DMS153 treated with DMSO at 0.1 percent for 48 hours (cell line): ENCODE measurements around the gene CDH5.

Source experiments
- DNase-seq: peaks from one replicate; lab custom pipeline; 2025; ENCODE audit not compliant: unreplicated experiment; lab: John Stamatoyannopoulos, UW

CDH5 gene

DNA sequence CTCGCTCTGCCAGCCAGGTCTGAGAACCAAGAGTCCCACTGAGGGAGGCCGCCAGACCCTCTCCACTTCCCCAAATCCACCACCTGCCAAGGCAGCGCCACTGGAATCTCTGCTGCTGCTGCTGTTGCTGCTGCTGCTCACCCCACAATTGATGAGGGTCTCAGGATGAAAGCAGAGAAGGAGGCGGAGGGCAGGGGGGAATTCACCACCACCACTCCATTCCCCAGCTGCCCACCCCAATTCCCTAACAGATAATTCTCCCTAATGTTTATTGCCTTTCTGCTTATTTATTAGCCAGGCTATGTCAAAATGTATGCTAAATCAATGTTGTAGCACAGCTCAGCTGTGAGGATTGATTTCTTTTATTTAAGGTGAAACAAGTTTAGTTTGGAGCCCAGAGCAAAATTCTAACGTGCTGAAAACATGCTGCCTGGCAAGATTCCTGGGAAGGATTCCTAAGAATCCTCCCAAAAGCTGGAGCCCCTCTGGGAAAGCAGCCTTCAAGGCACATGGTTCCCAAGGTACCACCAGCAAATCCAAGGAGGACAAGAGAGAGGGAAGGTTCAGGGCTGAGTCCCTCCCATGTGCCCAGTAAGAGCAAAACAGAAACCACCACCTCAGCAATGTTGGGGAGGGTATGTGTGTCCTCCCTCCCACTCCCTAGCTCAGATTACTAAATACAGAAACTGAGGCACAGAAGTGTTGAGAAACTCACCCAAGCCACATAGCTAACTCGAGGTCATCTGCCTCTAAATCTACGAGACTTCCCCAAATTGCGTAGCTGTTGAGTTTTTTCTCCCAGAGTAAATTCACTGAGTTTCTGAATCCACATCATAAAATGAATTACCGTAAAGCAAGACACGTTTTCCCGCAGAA is 12.2 kb upstream of the CDH5 start:
- no peak for DNase-seq

DNA sequence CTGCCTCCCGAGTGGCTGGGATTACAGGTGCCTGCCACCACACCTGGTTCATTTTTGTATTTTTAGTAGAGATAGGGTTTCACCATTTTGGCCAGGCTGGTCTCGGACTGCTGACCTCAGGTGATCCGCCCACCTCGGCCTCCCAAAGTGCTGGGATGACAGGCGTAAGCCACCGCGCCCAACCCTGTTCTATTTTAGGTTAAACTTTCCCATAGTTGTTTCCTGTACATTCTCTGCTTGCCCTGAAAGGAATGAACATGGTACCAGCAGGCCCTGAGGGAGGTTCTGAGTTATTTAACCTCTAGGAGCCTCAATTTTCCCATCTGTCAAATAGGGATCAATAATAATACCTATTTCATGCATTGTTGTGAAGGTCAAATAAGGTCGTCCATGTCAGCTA is 11.0 kb upstream of the CDH5 start:
- DNase-seq, result no peak

DNA sequence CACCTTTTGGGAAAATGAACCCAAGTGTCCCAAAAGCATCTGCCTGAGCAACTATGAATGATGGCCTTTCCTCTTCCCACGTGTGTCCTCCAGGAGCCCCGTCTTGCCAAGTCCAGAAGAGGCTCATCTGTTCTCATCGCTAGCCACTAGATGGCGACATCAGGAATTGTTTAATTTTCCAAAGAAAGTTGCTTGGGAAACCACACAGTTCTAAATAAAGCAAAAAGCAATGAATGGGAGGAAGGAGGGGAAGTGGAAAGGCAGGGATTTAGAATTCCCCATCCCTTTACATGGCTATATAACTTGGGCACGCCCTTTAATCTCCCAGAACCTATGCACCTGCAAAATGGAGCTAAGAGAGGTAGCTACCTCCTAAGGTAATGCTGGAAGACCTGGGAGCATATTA is 9.0 kb upstream of the CDH5 start:
- peak; percentile 22 for DNase-seq

DNA sequence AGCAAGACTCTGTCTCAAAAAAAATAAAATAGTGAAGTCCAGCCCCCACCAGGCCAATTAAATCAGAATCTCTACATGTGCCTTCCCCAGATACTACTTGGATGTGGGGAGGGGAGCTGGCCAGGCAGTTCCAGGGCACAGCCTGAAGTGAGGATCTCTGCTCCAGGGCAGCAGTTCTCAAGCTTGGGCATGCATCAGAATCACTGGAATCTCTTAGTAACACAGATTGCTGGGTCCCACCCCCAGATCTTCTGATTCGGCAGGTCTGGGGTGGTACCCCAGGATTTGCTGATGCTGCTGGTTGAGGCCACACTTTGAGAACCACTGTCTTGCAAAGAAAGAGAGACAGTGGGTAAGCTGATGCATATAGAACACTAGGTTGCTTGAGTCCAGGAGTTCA is 8.3 kb upstream of the CDH5 start:
- no peak for DNase-seq

DNA sequence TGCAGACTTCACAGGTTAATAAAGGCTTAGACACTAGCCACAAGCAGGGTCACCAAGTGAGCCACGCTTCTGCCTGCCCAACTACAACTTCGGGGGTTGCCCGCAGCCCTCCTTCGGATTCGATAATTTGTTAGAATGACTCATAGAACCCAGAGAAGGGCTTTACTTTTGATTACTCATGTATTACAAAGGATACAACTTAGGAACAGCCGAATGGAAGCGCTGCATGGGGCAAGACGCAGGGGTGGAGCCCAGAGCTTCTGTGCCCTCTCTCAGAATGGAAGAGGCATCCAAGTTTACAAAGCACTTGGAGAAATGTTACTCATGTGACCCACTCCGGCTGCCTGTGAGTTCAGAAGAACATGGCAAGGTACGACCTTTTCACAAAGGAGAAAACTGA is 7.5 kb upstream of the CDH5 start:
- no peak for DNase-seq

DNA sequence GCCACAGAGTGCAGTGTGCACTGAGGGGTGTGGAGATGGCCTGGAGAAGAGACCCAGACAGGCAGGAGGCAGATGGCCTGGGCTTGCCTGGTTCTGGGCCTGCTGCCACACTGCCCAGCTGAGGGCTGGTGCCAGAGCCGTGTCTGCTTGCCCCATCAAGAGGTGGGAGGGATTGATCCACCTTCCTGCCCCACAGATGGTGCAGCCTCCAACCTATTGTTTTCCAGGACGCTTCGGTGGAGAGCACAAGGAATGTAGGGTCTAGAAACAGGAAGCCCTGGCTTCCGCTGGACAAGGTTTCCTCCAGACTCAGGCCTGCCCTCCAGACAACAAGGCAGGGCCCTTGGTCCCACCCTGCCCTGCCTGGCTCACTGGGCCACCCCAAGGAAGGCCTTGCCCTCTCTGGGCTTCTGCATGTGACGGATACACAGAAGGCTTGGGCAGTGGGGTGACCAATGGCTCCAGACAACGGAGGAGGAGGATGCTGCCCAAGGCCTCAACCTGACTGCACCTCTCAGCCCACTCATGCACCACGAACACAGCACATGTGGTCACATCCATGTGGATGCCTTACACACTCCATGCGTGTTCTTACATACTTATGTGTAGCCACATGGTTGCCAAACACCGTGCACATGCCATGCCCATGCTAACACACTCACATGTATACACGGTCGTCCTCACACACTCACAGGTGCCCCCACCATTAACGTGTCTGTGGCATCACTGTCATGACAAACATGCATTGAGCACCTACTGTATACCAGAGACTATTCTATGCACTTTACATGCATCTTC is 6.5 kb upstream of the CDH5 start:
- DNase-seq, result peak; percentile 26

DNA sequence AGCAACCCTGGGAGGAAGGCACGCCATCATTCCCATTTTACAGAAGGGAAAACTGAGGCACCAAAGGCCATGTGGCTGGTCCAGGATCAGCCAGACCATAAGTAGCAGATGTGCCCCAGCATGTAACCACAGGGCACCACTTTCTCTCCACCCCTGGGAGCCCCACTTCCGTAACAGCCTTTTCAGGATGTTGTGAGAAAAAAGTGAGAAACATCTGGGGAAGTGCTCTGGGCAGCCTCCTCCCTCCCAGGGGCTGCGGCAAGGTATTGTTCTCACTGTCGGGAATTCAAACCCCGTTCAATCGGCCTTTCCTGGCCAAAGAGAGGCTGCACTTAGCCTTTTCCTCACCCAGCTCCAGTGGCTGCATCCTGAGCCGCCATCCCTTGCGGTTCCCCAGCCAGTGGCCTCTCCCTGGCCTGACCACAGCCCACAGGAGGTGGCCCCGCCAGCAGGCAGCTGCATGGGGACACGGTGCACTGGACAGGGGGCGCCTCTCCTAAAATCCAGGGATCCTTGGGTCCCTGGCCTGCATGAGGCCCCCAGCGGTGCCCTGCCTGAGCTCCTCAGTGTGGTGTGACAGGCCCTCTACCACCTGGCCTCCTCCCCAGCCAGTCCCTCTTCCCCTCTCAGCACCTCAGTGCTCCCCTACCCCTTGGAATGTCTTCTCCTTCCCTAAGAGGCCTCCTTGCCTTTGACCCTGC is 5.7 kb upstream of the CDH5 start:
- DNase-seq, result no peak

DNA sequence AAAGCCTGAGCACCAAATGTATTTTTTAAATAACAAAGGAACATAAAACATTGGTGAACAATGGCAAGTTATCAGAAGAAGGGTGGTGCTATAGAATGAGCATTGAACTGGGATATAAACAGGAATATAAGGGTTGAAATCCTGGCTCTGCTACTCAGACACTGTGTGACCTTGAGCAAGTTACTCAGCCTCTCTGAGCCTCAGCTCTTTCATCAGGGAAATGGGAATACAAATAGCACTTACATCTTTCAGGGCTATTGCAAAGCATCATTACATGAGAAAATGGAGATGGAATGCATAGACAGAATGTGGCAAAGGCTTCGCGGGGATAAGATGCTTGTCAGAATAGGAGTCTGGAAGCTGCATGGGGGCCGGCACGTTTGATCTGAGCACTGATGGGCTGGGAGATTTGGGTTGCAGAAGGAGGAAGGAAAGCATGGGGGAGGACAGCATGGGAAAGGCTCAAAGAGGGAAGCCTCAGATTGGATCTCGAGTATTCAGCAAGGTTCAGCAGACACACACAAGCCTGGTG is 4.8 kb upstream of the CDH5 start:
- no peak for DNase-seq

DNA sequence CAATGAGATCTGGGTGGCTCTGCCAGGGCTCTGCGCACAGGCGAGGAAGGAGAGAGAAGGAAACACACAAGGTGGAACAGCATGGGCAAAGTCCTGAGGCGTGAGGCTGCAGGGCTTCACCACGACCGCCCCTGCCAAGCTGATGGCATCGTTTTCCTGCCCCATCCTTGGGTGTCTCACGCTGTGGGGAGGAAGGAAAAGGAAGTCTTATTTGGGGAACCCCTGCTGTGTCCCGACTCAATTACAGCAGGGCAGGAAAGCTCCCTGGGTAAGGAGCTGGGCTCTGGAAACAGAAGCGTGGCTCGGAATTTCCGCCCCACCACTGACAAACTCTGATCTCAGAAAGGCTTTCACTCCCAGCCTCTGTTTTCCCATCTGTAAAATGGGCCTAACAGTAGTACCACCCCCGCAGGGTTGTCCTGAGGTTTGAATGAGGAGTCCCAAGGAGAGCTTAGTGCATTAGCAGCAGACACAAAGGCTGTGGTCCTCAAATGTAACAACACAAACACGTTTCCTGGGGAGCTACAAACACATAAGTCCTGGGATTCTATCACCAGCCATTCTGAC is 3.2 kb upstream of the CDH5 start:
- no peak for DNase-seq

DNA sequence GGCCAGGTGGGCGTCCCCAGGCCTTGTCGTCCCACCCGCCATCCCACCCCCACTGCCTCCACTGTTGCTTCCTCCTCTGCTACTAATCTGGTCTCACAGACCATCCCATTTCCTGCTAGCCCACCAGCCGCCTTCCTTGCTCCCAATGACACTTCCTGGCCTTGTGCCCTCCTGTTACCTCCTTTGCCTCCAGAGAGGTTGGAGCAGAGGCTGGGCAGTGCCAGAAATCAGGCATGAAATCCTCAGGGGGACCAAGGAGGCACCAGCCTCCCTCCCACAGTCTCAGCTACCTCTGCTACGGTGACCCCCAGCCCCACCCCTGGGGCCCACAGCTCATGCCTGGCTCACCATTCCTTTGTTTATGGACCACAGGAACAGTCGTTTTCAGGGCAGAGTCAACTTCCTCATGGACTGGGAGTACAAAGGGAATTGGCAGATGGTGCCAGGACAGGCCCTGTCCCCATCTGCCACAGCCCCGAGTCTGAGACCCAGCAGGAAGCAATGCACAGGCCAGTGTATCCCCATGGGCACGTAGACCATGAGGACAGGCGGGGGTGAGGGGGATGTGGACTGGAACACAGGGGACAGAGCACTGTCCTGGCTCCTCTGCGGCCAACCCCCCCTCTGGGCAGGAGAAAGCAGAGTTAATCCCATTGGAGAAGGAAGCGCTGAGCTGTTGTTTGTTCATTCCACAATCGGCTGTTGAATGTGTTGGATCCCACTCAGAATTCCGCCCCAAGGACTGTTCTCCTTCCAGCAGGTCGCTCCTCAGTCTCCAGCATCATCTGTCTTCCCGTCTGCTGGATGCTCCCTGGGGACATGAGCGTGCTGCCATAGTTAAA is 2.2 kb upstream of the CDH5 start:
- DNase-seq, result peak; percentile 85

DNA sequence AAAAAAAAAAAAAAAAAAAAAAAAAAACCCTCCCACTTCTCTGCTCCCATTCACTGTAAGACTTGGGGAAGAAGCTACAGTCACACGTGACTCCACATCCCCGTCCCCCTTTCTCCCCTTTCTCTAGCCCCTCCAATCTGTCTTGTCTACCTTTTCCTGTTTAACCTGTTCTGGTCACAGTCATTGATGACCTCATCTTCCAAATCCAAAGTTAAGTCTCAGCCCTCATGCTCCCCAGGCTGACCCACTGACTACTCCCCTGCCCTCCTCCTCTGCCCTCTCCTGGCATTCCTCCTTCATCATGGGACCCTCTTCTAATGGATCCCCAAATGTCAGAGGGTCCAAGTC is 1.6 kb upstream of the CDH5 start:
- DNase-seq, result no peak

DNA sequence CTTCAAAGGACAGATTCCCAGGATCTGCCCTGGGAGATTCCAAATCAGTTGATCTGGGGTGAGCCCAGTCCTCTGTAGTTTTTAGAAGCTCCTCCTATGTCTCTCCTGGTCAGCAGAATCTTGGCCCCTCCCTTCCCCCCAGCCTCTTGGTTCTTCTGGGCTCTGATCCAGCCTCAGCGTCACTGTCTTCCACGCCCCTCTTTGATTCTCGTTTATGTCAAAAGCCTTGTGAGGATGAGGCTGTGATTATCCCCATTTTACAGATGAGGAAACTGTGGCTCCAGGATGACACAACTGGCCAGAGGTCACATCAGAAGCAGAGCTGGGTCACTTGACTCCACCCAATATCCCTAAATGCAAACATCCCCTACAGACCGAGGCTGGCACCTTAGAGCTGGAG is 840 bp upstream of the CDH5 start:
- DNase-seq, result no peak

DNA sequence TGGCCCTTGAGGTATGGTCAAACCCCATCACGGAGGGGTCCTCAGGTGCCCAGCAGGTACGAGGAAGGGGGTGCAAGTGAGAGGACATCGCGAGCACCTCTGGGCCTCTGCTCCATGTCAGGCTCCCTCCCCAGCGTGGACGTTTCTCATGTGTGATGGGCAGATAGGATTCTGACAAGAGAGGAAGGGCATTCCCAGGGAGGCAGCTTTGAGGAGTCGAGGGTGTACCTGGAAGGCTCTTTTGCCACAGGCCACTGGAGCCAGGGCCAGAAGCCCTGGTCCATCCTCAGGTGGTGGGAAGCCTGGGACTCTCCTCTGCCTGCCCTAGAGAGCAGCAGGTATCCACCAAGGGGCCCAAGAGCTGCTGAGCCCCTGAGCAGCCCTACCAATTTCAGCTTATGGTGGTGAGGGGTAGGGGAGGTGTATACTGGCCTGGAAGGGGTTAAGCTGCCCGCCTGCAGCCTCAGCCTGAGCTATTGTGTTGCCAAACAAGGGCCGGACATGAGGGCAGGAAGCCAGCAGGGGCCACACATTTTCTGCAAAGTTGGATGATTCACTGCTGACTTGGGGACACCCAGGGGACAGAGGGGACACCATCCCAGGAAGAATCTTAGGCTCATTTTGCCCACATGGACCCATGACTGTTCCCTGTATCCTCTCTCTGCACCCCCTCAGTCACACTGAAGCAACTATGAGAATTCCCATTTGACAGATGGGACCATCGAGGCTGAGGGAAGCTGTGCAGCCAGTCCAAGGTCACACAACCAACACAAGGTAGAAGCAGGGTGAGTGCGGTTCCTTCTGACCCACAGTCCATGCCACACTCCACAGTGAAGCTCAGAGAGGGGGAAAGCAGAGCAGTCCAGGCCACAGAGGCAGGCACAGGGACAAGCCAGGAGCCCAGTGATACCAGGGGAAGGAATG is 1.7 kb downstream of the CDH5 start:
- DNase-seq, result no peak

DNA sequence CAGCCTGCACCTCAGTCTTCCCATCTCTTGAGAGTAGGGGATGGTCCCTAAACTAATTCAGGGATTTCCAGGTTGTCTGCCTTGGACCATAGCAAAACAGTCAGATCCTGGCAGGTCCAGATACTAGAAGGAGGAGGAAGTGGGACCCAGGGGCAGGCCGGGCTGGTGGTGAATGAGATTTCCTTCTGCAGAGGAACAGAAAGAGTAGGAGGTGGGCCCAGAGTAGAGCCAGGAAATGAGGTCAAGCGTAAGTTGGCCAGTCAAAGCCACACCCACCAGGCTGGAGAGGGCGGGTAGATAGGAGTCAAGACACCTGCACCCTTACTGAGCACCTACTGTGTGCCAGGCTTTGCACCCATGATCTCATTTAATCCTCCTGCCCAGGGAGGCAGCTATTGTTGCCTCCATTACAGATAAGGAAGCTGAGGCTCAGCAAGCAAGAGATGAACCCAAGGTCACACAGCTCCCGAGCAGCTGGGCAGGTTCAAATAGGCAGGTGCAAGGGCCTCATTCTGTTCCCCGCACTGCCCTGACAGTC is 2.6 kb downstream of the CDH5 start:
- no peak for DNase-seq

DNA sequence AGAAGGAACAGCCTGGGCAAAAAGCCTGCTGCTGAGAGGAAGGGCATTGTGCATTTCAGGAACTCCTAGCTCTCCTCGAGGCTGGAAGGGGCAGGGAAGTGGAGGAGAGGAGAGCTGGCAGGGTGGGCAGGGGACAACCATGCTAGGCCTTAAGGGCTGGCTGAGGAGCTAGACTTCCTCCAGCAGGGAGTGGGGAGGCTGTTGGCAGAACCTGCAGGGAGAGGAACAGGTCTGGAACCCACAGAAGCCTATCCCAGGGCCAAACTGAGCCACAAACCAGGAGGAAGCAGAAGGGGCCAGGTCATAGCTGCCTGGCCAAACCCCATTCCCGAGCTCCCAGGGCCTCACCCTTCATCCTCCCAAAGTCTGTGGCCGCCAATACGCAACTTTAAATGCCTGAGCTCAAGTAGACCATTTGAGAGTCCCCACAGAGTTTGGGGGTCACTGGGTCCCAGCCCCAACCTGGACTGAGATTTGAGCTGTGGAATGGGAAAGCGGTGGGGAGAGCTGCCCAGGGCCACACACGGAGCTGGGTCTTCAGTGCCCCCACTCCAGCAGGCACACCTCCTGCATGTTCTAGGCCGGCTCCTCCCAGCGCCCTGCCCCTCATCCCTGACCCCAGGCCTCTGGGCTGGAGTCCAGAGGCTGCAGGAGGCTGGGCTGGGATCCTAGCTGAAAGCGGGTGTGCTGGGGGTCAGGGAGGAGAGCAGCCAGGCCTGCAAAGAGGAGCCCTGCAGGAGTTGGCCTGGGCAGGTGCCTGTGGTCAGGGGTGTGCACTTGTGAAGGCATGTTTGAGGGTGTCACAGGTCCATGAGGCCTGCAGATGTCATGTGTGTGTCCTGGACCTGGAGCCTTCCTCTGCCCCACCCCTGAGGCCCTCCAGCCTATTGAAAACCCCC is 4.5 kb downstream of the CDH5 start:
- no peak for DNase-seq

DNA sequence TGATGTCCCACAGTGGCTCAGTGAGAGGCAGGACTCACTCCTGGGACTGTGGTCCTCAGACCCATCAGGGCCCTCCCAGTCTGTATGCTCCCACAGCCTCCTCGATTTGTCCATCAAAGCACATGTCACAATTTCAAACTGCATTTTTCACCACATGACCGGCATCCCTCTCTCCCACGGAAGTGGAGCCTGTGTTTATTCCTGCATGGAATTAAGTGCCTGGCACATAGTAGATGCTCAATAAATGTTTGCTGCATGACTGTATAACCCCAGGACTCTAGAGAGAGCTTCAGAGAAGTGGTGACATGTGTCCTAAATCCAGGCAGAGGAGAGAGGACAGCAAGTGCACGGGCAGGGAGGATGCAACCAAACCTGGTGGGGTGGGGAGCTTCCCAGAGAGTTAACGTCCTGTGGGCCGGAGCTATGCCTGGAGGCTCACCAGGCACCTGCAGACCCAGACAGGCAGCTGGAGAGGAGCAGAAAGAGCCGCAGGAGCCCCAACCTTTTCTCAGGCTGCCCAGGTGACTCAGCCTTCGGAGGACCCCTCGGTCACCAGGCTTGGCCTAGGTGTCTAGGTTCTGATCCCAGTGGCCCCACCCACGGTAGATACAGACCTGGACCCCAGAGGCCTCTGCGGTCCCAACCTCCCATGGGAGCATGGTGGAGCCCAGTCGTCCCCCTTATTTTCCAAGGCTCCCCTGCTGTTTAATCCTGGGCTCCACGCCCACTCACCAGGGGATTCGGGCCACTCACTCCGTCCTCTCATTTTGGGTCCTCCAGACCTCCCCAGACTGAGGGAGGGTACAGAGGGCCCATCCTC is 5.8 kb downstream of the CDH5 start:
- DNase-seq, result no peak

DNA sequence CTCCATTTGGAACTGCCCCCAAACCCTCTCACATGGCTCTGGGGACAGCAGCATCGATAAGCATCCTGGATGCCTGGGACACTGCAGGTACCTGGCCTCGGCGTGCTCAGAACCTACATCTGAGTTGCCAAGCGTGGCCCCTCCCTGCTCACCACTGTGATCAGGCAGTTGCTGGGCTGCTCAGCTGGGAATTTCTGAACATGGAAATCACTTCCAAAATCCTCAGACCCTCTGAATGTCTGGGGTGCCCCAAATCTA is 6.3 kb downstream of the CDH5 start:
- DNase-seq, result no peak
